GM12865 (cell line): ENCODE data around the gene HEPACAM.

Source experiments
- DNase-seq: peaks from one replicate; pipeline ENCODE4 v3.0.0; 2010; ENCODE audit warnings: low read depth
- H3K4me3 ChIP-seq: 2 replicates; pipeline ENCODE4 v1.5.1; 2011; ENCODE audit warnings: mild to moderate bottlenecking, low read depth, low read length, control low read depth
- TF ChIP-seq, protein P1 (sequence below): IDR thresholded peaks from 2 replicates; pipeline ENCODE4 v1.5.1; 2011; ENCODE audit warnings: low read length, control low read depth, low read depth, inconsistent platforms; ENCODE audit not compliant: insufficient read depth; ENCODE audit errors: missing control alignments

Gene HEPACAM

DNA sequence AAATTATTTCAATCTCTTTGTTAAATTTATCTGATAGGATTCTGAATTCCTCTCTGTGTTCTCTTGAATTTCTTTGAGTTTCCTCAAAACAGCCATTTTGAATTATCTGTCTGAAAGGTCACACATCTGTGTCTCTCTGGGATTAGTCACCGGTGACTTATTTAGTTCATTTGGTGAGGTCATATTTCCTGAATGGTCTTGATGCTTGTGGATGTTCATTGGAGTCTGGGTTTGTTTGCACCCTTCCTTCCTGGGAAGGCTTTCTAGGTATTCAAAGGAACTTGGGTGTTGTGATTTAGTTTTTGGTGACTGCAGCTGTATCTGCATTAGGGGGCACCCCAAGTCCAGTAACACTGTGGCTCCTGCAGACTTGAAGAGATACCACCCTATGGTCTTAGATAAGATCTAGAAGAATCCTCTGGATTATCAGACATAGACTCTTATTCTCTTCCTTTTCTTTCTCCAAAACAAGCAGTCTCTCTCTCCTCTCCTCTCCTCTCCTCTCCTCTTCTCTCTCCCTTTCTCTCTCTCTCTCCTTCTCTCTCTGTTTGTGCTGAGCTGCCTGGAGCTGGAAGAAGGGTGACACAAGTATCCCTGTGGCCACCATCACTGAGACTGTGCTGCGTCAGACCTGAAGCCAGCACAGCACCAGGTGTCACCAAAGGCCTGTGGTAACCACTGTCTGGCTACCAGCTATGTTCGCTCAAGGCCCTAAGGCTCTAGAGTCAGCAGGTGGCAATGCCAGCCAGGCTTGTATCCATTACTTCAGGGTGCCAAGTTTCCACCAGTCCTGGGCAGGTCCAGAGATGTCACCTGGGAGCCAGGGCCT is 20.1 kb downstream of the HEPACAM start:
- no peak for DNase-seq
- TF ChIP-seq, protein P1, sequence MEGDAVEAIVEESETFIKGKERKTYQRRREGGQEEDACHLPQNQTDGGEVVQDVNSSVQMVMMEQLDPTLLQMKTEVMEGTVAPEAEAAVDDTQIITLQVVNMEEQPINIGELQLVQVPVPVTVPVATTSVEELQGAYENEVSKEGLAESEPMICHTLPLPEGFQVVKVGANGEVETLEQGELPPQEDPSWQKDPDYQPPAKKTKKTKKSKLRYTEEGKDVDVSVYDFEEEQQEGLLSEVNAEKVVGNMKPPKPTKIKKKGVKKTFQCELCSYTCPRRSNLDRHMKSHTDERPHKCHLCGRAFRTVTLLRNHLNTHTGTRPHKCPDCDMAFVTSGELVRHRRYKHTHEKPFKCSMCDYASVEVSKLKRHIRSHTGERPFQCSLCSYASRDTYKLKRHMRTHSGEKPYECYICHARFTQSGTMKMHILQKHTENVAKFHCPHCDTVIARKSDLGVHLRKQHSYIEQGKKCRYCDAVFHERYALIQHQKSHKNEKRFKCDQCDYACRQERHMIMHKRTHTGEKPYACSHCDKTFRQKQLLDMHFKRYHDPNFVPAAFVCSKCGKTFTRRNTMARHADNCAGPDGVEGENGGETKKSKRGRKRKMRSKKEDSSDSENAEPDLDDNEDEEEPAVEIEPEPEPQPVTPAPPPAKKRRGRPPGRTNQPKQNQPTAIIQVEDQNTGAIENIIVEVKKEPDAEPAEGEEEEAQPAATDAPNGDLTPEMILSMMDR: no peak
- H3K4me3 ChIP-seq: no peak overlapping the region

DNA sequence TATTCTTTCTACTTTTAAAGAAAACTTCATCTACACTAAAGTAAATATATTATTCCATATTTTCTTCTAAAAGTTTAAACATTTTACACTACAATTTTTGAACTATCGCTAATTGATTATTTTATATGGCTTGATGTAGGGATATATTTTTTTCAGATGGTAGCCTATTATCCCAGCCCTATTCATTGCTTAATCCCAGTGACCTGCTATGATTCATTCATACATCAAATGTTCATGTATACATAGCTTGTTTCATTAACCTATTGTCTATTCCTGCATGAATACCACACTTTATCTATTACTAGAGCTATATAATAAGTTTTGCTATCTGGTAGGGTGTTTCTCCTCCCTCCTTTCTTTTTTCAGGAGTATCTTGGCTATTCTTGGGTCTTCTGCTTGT is 33.2 kb downstream of the HEPACAM start:
- TF ChIP-seq, protein P1: no peak
- no peak for DNase-seq
- no peak overlapping the region for H3K4me3 ChIP-seq

- no peak overlapping the region for H3K4me3 ChIP-seq
- no peak for DNase-seq
- TF ChIP-seq, protein P1: no peak
Measured at GRCh38 chr11:124900464-124900863, 35.4 kb downstream of the HEPACAM start.

- no peak for DNase-seq
- H3K4me3 ChIP-seq: no peak overlapping the region
- TF ChIP-seq, protein P1: no peak
Measured at GRCh38 chr11:124899383-124900145, 36.3 kb downstream of the HEPACAM start.

GRCh38 chr11:124898711-124899110 is 37.1 kb downstream of the HEPACAM start:
- DNase-seq: no peak
- TF ChIP-seq, protein P1: no peak
- H3K4me3 ChIP-seq: no peak overlapping the region

DNA sequence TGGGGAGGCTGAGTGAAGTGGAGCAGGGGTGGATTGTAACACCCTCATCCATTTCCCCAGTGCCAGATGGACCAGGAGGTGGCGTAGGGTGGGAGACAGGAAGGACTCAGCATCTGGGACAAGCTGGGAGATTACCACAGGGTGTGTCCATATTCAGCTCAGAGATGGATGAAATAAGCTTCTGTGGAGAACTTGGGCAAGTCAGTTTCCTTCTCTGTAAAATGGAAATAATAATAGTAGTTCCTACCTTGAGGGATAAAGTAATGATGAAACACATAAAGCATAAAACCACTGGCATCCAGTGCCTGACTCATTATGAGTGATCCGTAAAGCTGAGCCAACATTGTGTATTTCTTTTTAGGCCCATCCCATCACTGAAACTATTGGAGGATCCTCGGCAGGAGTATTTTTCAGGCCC is 37.6 kb downstream of the HEPACAM start:
- H3K4me3 ChIP-seq: no peak overlapping the region
- no peak for DNase-seq
- TF ChIP-seq, protein P1: no peak
